HL-60 (cell line): ENCODE measurements around the gene GCAT.

Experiments used
- DNase-seq, 2 experiments: peaks; one replicate each; pipeline ENCODE4 v3.0.0-alpha.2; 2010 to 2020; ENCODE audit warnings: low read depth in 1 of 2, low spot score in 1 of 2
- H3K27ac ChIP-seq: fragments of 250-450 bp; sonication (Bioruptor Pico); replicated peaks from 2 replicates; pipeline ENCODE4 v1.5.1; 2020; ENCODE audit warnings: mild to moderate bottlenecking, moderate library complexity
- H3K27me3 ChIP-seq: fragments of 250-450 bp; sonication (Bioruptor Pico); 2 replicates; pipeline ENCODE4 v1.5.1; 2021; ENCODE audit warnings: mild to moderate bottlenecking, moderate library complexity; ENCODE audit not compliant: insufficient read depth, poor library complexity, severe bottlenecking
- H3K4me3 ChIP-seq: replicated peaks from 2 replicates; pipeline ENCODE4 v1.5.1; 2011; ENCODE audit warnings: mild to moderate bottlenecking, control low read depth, low read length; ENCODE audit not compliant: insufficient read depth
- GABPA ChIP-seq: IDR thresholded peaks from 2 replicates; pipeline ENCODE4 v1.6.1; 2012; ENCODE audit warnings: low read depth
- POLR2AphosphoS5 ChIP-seq: IDR thresholded peaks from 2 replicates; pipeline ENCODE4 v1.6.1; 2012; ENCODE audit warnings: low read depth
- SPI1 ChIP-seq: IDR thresholded peaks from 2 replicates; pipeline ENCODE4 v1.6.1; 2012; ENCODE audit warnings: low read depth, mild to moderate bottlenecking, borderline replicate concordance
- TF ChIP-seq, protein P1 (sequence below): IDR thresholded peaks from one replicate; pipeline ENCODE4 v1.5.1; 2011; ENCODE audit warnings: low read length, control low read depth, inconsistent platforms; ENCODE audit not compliant: insufficient read depth
- TF ChIP-seq, protein P2 (sequence below): IDR thresholded peaks from 2 replicates; pipeline ENCODE4 v1.6.1; 2012; ENCODE audit warnings: low read depth; ENCODE audit not compliant: insufficient replicate concordance

The GCAT gene

DNA sequence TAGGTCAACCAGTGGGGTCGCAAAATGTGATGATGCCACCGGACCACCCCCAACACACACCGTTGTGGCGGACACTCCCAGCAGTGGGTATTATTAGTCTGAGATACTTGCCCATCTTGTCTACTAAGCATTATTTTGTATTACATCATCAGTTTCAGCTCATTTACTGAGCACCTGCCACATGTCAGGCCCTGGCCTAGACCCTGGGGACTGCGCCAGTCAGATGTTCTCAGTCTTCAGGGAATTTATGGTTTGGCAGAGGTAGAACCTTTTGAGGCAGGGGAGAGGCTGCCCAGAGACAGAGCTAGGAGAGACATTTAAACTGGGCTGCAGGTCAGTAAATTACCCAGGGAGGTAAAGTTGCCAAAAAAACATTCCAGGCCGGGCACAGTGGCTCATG is 43.1 kb upstream of the GCAT start:
- no peaks in the 10 kb centered on the region for H3K27me3 ChIP-seq
- TF ChIP-seq, protein P1, sequence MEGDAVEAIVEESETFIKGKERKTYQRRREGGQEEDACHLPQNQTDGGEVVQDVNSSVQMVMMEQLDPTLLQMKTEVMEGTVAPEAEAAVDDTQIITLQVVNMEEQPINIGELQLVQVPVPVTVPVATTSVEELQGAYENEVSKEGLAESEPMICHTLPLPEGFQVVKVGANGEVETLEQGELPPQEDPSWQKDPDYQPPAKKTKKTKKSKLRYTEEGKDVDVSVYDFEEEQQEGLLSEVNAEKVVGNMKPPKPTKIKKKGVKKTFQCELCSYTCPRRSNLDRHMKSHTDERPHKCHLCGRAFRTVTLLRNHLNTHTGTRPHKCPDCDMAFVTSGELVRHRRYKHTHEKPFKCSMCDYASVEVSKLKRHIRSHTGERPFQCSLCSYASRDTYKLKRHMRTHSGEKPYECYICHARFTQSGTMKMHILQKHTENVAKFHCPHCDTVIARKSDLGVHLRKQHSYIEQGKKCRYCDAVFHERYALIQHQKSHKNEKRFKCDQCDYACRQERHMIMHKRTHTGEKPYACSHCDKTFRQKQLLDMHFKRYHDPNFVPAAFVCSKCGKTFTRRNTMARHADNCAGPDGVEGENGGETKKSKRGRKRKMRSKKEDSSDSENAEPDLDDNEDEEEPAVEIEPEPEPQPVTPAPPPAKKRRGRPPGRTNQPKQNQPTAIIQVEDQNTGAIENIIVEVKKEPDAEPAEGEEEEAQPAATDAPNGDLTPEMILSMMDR = no peak
- TF ChIP-seq POLR2AphosphoS5 (no peak), SPI1 (no peak), GABPA (no peak)
- TF ChIP-seq, protein P2, sequence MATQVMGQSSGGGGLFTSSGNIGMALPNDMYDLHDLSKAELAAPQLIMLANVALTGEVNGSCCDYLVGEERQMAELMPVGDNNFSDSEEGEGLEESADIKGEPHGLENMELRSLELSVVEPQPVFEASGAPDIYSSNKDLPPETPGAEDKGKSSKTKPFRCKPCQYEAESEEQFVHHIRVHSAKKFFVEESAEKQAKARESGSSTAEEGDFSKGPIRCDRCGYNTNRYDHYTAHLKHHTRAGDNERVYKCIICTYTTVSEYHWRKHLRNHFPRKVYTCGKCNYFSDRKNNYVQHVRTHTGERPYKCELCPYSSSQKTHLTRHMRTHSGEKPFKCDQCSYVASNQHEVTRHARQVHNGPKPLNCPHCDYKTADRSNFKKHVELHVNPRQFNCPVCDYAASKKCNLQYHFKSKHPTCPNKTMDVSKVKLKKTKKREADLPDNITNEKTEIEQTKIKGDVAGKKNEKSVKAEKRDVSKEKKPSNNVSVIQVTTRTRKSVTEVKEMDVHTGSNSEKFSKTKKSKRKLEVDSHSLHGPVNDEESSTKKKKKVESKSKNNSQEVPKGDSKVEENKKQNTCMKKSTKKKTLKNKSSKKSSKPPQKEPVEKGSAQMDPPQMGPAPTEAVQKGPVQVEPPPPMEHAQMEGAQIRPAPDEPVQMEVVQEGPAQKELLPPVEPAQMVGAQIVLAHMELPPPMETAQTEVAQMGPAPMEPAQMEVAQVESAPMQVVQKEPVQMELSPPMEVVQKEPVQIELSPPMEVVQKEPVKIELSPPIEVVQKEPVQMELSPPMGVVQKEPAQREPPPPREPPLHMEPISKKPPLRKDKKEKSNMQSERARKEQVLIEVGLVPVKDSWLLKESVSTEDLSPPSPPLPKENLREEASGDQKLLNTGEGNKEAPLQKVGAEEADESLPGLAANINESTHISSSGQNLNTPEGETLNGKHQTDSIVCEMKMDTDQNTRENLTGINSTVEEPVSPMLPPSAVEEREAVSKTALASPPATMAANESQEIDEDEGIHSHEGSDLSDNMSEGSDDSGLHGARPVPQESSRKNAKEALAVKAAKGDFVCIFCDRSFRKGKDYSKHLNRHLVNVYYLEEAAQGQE = no peak
- H3K27ac ChIP-seq = no peak overlapping the region
- H3K4me3 ChIP-seq = no peak overlapping the region
- DNase-seq = no peak

DNA sequence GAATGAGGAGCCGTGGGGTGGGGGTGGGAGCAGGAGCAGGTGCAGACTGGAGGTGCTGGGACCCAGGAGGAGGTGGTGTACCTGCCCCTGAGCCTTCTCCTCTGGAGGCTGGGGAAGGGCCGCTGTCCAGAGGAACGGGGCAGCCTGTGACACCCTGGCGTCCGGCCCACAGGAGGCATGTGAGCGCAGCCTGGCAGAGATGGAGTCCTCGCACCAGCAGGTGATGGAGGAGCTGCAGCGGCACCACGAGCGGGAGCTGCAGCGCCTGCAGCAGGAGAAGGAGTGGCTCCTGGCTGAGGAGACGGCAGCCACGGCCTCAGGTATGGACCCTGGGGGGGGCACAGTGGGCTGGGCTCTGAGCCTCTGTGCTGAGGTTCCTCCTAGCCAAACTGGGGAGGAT is 42.2 kb upstream of the GCAT start:
- Histone ChIP-seq H3K27me3 (no peaks in the 10 kb centered on the region), H3K4me3 (no peak overlapping the region), H3K27ac (no peak overlapping the region)
- TF ChIP-seq, protein P2 = no peak
- TF ChIP-seq GABPA (no peak), POLR2AphosphoS5 (no peak), SPI1 (no peak)
- TF ChIP-seq, protein P1 = no peak
- no peak for DNase-seq

DNA sequence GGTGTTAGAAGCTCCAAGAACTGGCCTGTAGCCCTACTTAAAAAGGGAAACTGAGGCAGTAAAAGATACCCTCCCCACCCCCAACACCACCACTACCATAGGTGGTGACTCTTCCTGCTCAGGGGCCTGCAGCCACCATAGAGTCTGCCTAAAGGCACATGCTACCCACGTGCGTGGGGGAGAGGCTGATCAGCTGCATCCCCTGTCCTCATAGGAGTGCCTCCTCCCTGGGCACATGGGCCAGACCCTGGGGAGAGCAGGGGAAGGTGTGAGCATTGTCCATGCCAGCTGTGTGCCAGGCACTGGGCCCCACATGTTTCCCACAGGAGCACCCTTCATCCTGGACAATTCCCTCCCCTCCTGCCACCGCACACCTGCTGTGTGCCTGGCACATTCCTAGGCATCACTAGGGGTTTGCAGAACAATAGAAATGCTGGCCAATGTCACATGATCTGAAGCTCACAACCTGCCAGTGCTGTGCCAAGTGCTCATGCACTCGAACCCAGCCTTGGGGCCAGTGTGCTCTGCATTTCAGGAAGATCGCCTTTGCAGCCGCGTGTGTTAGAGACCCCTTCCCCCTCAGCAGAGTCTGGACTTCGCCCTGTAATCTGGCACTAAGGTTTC is 41.7 kb upstream of the GCAT start:
- no peak for DNase-seq
- Histone ChIP-seq H3K27me3 (no peaks in the 10 kb centered on the region), H3K4me3 (no peak overlapping the region), H3K27ac (no peak overlapping the region)
- TF ChIP-seq GABPA (no peak), SPI1 (no peak), POLR2AphosphoS5 (no peak)
- TF ChIP-seq, protein P1 = no peak
- TF ChIP-seq, protein P2 = no peak
